Liver (tissue), 3 donors: ENCODE data around the gene KLF13.

Experiments
- CTCF ChIP-seq: fragments of 150-350 bp; IDR thresholded peaks from 2 replicates; pipeline ENCODE4 v1.5.1; 2017; ENCODE audit warnings: improper control_type of control experiment, low read depth, low read length; ENCODE audit not compliant: missing input control
- EGR1 ChIP-seq, 2 donors: IDR thresholded peaks; 2 replicates each; pipeline ENCODE4 v1.6.1; 2016 to 2018; ENCODE audit warnings: antibody characterized with exemption in 2 of 2, low read depth in 2 of 2
- FOXA1 ChIP-seq: IDR thresholded peaks from 2 replicates; pipeline ENCODE4 v1.6.1; 2016; ENCODE audit warnings: antibody characterized with exemption
- GABPA ChIP-seq, 2 donors: IDR thresholded peaks in 1 of 2; conservative IDR thresholded peaks in 1 of 2; 2 replicates each; pipeline ENCODE4 v1.6.1; 2016; ENCODE audit warnings: antibody characterized with exemption in 2 of 2, mild to moderate bottlenecking in 1 of 2, moderate library complexity in 1 of 2
- JUND ChIP-seq, 2 donors: IDR thresholded peaks; 2 replicates each; pipeline ENCODE4 v1.6.1; 2016; ENCODE audit warnings: antibody characterized with exemption in 2 of 2
- NR2F2 ChIP-seq: IDR thresholded peaks from 2 replicates; pipeline ENCODE4 v1.6.1; 2016; ENCODE audit warnings: antibody characterized with exemption
- RAD21 ChIP-seq, 2 donors: IDR thresholded peaks; 2 replicates each; pipeline ENCODE4 v1.6.1; 2016; ENCODE audit warnings: antibody characterized with exemption in 2 of 2, mild to moderate bottlenecking in 2 of 2
- RXRA ChIP-seq, 2 donors: IDR thresholded peaks; 2 replicates each; pipeline ENCODE4 v1.6.1; 2017 to 2018; ENCODE audit warnings: antibody characterized with exemption in 2 of 2, mild to moderate bottlenecking in 1 of 2
- SP1 ChIP-seq: IDR thresholded peaks from 2 replicates; pipeline ENCODE4 v1.6.1; 2018; ENCODE audit warnings: antibody characterized with exemption, mild to moderate bottlenecking
- TAF1 ChIP-seq: conservative IDR thresholded peaks from 2 replicates; pipeline ENCODE4 v1.6.1; 2016; ENCODE audit warnings: antibody characterized with exemption, mild to moderate bottlenecking
- YY1 ChIP-seq: IDR thresholded peaks from 2 replicates; pipeline ENCODE4 v1.6.1; 2016; ENCODE audit warnings: antibody characterized with exemption, mild to moderate bottlenecking
- TF ChIP-seq, protein P1 (sequence below): IDR thresholded peaks from 2 replicates; pipeline ENCODE4 v1.6.1; 2016; ENCODE audit warnings: antibody characterized with exemption
- TF ChIP-seq, protein P2 (sequence below): IDR thresholded peaks from 2 replicates; pipeline ENCODE4 v1.6.1; 2016; ENCODE audit warnings: antibody characterized with exemption, mild to moderate bottlenecking
- TF ChIP-seq, protein P3 (sequence below): IDR thresholded peaks from 2 replicates; pipeline ENCODE4 v1.6.1; 2016; ENCODE audit warnings: antibody characterized with exemption
- donor health status: healthy.
- donor health status: healthy.

GRCh38 chr15:31324806-31325594 is 1.6 kb upstream of the KLF13 start:
- TF ChIP-seq NR2F2 (no peak), YY1 (no peak), CTCF (no peak), TAF1 (no peak), FOXA1 (no peak), JUND (IDR thresholded peaks at IDR 0.05) (no peak), EGR1 (IDR thresholded peaks at IDR 0.05; ENCODE audit: low read depth in 2 of 2) (no peak), RAD21 (IDR thresholded peaks at IDR 0.05) (no peak), SP1 (no peak), GABPA (IDR thresholded peaks at IDR 0.05 in 1 of 2, conservative IDR thresholded peaks at IDR 0.05 in 1 of 2) (no peak), RXRA (IDR thresholded peaks at IDR 0.05) (no peak)
- TF ChIP-seq, protein P1, sequence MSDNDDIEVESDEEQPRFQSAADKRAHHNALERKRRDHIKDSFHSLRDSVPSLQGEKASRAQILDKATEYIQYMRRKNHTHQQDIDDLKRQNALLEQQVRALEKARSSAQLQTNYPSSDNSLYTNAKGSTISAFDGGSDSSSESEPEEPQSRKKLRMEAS = no peak
- TF ChIP-seq, protein P2, sequence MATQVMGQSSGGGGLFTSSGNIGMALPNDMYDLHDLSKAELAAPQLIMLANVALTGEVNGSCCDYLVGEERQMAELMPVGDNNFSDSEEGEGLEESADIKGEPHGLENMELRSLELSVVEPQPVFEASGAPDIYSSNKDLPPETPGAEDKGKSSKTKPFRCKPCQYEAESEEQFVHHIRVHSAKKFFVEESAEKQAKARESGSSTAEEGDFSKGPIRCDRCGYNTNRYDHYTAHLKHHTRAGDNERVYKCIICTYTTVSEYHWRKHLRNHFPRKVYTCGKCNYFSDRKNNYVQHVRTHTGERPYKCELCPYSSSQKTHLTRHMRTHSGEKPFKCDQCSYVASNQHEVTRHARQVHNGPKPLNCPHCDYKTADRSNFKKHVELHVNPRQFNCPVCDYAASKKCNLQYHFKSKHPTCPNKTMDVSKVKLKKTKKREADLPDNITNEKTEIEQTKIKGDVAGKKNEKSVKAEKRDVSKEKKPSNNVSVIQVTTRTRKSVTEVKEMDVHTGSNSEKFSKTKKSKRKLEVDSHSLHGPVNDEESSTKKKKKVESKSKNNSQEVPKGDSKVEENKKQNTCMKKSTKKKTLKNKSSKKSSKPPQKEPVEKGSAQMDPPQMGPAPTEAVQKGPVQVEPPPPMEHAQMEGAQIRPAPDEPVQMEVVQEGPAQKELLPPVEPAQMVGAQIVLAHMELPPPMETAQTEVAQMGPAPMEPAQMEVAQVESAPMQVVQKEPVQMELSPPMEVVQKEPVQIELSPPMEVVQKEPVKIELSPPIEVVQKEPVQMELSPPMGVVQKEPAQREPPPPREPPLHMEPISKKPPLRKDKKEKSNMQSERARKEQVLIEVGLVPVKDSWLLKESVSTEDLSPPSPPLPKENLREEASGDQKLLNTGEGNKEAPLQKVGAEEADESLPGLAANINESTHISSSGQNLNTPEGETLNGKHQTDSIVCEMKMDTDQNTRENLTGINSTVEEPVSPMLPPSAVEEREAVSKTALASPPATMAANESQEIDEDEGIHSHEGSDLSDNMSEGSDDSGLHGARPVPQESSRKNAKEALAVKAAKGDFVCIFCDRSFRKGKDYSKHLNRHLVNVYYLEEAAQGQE = no peak
- TF ChIP-seq, protein P3, sequence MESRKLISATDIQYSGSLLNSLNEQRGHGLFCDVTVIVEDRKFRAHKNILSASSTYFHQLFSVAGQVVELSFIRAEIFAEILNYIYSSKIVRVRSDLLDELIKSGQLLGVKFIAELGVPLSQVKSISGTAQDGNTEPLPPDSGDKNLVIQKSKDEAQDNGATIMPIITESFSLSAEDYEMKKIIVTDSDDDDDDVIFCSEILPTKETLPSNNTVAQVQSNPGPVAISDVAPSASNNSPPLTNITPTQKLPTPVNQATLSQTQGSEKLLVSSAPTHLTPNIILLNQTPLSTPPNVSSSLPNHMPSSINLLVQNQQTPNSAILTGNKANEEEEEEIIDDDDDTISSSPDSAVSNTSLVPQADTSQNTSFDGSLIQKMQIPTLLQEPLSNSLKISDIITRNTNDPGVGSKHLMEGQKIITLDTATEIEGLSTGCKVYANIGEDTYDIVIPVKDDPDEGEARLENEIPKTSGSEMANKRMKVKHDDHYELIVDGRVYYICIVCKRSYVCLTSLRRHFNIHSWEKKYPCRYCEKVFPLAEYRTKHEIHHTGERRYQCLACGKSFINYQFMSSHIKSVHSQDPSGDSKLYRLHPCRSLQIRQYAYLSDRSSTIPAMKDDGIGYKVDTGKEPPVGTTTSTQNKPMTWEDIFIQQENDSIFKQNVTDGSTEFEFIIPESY = no peak
